KMS-11 (cell line): ENCODE data around the gene RBFOX1.

Experiments used
- H2AFZ ChIP-seq: fragments of 200-600 bp; sonication (generic); 2 replicates; pipeline ENCODE4 v1.6.1; 2016; ENCODE audit warnings: antibody characterized with exemption, mixed run types, low read depth
- H3K27ac ChIP-seq: fragments of 200-600 bp; sonication (generic); 2 replicates; pipeline ENCODE4 v1.6.1; 2016; ENCODE audit warnings: mild to moderate bottlenecking, mixed run types
- H3K27me3 ChIP-seq: fragments of 200-600 bp; sonication (generic); 2 replicates; pipeline ENCODE4 v1.6.1; 2017; ENCODE audit warnings: mild to moderate bottlenecking, low read depth, mixed run types, moderate library complexity; ENCODE audit not compliant: insufficient read depth
- H3K36me3 ChIP-seq: fragments of 200-600 bp; sonication (generic); 2 replicates; pipeline ENCODE4 v1.6.1; 2017; ENCODE audit warnings: mild to moderate bottlenecking, mixed run types; ENCODE audit not compliant: insufficient read depth
- H3K4me1 ChIP-seq: fragments of 200-600 bp; sonication (generic); 2 replicates; pipeline ENCODE4 v1.6.1; 2016; ENCODE audit warnings: mild to moderate bottlenecking, low read depth, mixed run types; ENCODE audit not compliant: poor library complexity, severe bottlenecking
- H3K4me2 ChIP-seq: fragments of 200-600 bp; sonication (generic); 2 replicates; pipeline ENCODE4 v1.7.0; 2016; ENCODE audit warnings: mild to moderate bottlenecking, mixed run types
- H3K4me3 ChIP-seq: fragments of 200-600 bp; sonication (generic); IDR thresholded peaks from 2 replicates; pipeline ENCODE4 v1.6.1; 2017; ENCODE audit warnings: low read depth, low read length, mixed read lengths; ENCODE audit not compliant: insufficient read depth
- H3K79me2 ChIP-seq: fragments of 200-600 bp; sonication (generic); 2 replicates; pipeline ENCODE4 v1.6.1; 2016; ENCODE audit warnings: low read depth, mixed run types; ENCODE audit not compliant: insufficient read depth
- H3K9ac ChIP-seq: fragments of 200-600 bp; sonication (generic); 2 replicates; pipeline ENCODE4 v1.6.1; 2016; ENCODE audit warnings: mild to moderate bottlenecking, mixed run types
- H4K20me1 ChIP-seq: fragments of 200-600 bp; sonication (generic); 2 replicates; pipeline ENCODE4 v1.6.1; 2016; ENCODE audit warnings: mild to moderate bottlenecking, mixed run types; ENCODE audit not compliant: insufficient read depth
- TF ChIP-seq, protein P1 (sequence below): fragments of 200-600 bp; sonication (generic); conservative IDR thresholded peaks from 2 replicates; pipeline ENCODE4 v1.6.1; 2017; ENCODE audit warnings: low read depth, mild to moderate bottlenecking, antibody characterized with exemption, low read length, moderate library complexity, mixed read lengths

Gene RBFOX1

DNA sequence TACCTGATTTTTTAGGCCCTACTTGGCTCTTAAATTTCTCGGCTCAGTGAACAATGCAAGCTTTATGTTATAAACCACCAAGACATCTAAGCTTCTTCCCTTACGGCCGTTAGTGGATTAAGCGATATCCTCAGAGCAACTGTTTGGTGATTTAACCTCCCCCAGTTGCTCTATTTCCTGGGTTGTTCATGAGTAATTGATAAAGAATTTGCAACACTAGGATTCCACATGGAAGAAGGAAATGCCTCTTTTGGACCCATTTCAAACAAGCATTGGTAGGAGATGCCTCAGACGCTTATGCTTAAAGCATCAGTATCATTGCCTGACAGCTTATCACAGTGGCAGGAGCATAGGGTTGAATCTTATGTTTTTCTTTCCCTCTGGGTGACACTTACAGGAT is 65.3 kb downstream of the RBFOX1 start:
- Histone ChIP-seq H3K79me2 (no peaks in the 10 kb centered on the region), H4K20me1 (no peaks in the 10 kb centered on the region), H3K27me3 (no peaks in the 10 kb centered on the region), H3K36me3 (no peaks in the 10 kb centered on the region), H3K4me1 (no peaks in the 10 kb centered on the region), H3K9ac (no peak overlapping the region), H2AFZ (no peak overlapping the region), H3K4me2 (no peak overlapping the region), H3K27ac (no peak overlapping the region), H3K4me3 (no peak overlapping the region)
- TF ChIP-seq, protein P1, sequence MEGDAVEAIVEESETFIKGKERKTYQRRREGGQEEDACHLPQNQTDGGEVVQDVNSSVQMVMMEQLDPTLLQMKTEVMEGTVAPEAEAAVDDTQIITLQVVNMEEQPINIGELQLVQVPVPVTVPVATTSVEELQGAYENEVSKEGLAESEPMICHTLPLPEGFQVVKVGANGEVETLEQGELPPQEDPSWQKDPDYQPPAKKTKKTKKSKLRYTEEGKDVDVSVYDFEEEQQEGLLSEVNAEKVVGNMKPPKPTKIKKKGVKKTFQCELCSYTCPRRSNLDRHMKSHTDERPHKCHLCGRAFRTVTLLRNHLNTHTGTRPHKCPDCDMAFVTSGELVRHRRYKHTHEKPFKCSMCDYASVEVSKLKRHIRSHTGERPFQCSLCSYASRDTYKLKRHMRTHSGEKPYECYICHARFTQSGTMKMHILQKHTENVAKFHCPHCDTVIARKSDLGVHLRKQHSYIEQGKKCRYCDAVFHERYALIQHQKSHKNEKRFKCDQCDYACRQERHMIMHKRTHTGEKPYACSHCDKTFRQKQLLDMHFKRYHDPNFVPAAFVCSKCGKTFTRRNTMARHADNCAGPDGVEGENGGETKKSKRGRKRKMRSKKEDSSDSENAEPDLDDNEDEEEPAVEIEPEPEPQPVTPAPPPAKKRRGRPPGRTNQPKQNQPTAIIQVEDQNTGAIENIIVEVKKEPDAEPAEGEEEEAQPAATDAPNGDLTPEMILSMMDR, result no peak

DNA sequence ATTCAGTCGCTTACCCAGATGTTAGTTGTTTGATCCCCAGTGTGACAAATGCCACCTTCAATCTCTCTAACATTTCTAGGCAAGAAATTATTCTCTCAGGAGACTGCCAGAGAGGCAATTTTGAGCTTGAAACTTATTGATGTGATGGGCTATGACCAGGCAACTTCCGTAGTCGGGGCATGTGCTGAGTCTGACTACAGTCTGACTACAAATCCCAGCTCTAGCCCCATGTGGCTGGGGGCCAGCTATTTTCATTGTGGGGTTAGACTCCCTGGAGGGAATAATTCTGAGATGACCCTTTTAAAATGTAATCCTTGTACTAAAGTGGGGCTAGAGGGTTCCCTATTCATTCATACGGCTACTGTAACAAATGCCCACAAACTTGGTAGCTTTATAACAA is 65.9 kb downstream of the RBFOX1 start:
- Histone ChIP-seq H3K27ac (no peak overlapping the region), H3K27me3 (no peaks in the 10 kb centered on the region), H3K9ac (no peak overlapping the region), H4K20me1 (no peaks in the 10 kb centered on the region), H3K4me3 (no peak overlapping the region), H2AFZ (no peak overlapping the region), H3K4me2 (no peak overlapping the region), H3K36me3 (no peaks in the 10 kb centered on the region), H3K4me1 (no peaks in the 10 kb centered on the region), H3K79me2 (no peaks in the 10 kb centered on the region)
- TF ChIP-seq, protein P1, result no peak

DNA sequence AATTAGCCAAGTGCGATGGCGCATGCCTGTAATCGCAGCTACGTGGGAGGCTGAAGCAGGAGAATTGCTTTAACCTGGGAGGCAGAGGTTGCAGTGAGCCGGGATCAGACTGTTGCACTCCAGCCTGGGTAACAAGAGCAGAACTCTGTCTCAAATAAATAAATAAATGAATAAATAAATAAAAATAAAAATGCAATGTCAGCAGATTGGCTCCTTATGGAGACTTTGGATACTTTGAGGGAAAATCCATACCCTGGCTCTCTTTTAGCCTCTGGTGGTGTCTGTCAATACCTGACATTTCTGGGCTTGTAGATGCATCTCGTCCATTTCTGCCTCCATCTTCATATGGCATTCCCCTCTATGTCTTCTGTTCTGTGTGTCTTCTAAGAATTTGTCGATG is 66.7 kb downstream of the RBFOX1 start:
- Histone ChIP-seq H3K79me2 (no peaks in the 10 kb centered on the region), H3K4me1 (no peaks in the 10 kb centered on the region), H3K27me3 (no peaks in the 10 kb centered on the region), H3K4me2 (no peak overlapping the region), H3K9ac (no peak overlapping the region), H3K27ac (no peak overlapping the region), H2AFZ (no peak overlapping the region), H4K20me1 (no peaks in the 10 kb centered on the region), H3K4me3 (no peak overlapping the region), H3K36me3 (no peaks in the 10 kb centered on the region)
- TF ChIP-seq, protein P1, result no peak

DNA sequence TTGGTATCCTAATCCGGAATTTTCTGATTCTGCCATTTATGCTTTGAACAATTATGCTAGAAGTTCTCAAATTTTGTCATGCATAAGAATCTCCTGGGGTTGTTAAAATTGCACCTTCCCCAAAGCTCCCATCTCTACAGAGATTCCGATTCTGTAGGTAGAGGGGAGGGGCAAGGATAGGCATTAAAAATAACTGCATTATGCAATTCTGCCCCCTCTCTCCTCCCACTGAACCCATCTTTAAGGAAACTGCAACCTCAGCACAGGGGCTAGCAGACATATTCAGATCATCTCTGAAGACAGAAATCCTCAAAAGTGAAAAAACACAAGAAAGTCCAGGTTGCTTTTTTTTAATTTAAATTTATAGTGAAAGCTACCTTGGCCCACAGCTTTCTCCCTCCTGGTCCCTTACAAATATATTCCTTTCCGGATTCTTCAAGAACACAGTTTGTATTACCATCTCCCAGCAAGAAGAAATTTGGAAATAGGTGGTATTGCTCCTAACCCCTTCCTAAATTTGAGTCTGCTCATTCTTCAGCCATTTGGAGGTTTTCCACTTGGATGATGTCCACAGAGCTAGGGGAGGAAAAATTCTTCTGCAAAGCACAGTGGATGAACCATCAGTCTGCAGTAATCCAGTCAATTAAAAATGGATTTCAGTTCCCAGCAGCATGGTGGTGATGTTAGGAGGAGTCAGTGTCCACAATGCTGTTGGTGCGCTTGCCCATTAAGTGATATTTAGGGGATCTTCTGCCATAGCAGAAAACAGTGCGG is 67.7 kb downstream of the RBFOX1 start:
- no peak overlapping the region for H3K9ac ChIP-seq
- TF ChIP-seq, protein P1, result no peak
- H4K20me1 ChIP-seq, result no peaks in the 10 kb centered on the region
- no peaks in the 10 kb centered on the region for H3K4me1 ChIP-seq
- H3K27me3 ChIP-seq, result no peaks in the 10 kb centered on the region
- H3K79me2 ChIP-seq, result no peaks in the 10 kb centered on the region
- no peak overlapping the region for H2AFZ ChIP-seq
- no peak overlapping the region for H3K27ac ChIP-seq
- H3K4me2 ChIP-seq, result no peak overlapping the region
- H3K36me3 ChIP-seq, result no peaks in the 10 kb centered on the region
- no peak overlapping the region for H3K4me3 ChIP-seq
